ENCODE results near the gene PRKAG1.

GRCh38 chr12:49038291-49038955 lies 19.8 kb upstream of the PRKAG1 start:
- TF ChIP-seq CTCF (IDR thresholded peaks at IDR 0.05) (no peak), POLR2A (IDR thresholded peaks at IDR 0.05; ENCODE audit: low read depth) (no peak), EP300 (IDR thresholded peaks at IDR 0.05) (no peak)
